GM11168 (cell line): ENCODE data around the gene RANBP3L.
"Not testable (repeated sequence)": the region's sequence is repeated elsewhere in the genome, so short reads cannot be mapped to it uniquely, and the experiment has no call there.

Experiments
- in situ Hi-C: fragments of 300-500 bp; cut with MboI; formaldehyde crosslinking; loops from one replicate; pipeline ENCODE4 v1.12.0; 2022; ENCODE audit warnings: low sequenced_read_pairs; ENCODE audit not compliant: unreplicated experiment

Gene RANBP3L

GRCh38 chr5:36215910-36216309 lies 85.8 kb downstream of the RANBP3L start:
- in situ Hi-C loops: no loop called here

DNA sequence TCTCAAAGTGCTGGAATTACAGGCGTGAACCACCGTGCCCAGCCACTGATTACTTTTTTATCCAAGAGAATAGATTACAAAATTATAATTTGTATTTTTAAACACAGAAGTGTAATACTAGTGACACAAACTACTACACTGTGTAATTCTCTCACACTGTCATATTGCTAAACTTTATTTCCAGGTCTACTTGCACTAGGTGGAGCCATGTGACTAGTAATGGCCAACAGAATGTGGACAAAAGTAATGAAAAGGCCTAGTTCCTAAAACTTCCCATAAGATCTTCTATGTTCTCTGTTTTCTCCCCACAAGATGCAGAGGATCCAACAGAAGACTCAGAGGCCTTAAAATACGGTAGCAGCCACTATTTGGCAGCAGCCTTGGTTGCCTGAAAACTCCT lies 87.3 kb downstream of the RANBP3L start:
- in situ Hi-C loops: no loop called here

DNA sequence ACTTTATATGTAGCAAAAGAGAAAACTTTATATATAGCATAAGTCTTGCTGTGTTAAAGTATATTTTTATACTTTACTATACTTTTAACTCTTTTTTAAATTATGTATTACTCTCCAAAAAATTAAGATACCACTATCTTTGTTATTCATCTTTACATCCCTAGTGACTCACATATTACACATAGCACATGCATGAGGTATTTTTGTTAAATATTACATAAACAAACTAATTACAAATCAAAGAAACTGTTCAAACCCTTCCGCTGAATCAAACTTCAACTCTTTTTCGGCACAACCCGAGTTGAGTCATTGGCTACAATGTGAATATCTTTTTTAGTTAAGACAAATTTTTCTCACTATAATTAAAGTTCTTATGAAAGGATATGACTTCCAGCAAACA lies 92.0 kb downstream of the RANBP3L start:
- in situ Hi-C loops: no loop called here

DNA sequence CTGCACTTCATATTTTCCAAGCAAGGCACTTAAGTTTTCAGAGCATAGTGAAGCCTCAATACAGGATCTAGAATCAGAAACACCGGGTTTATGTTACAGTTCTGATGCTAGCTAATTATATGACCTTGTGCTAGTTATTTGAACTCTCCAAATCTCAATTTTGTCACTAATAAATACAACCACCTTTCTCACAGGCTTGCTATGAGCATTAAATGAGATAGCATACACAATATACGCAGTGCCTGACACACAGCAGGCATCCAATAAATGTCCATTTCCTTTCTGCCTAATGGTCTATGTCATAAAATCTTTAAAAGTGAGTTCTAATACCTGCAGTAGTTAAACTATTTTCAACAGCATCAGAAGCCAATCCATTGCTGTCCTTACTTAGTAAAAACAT lies 92.9 kb downstream of the RANBP3L start:
- in situ Hi-C loops: no loop called here

DNA sequence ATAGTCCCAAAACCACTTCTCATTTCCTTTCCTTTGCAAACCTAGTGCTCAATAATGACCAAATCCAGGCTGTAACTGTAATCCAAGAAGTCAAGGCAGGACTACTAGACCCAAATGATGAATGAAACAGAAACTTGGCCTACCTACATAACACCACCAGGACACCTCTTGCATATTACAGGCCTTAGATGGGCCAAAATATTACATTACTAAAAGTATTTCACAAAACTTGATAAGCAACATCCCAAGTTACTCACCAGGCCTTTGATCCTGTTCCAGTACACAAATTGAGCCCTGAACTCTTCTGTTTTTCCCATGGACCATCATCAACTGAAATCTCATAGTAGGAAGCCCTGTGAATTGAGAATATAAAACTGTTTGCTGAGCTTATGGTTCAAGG lies 94.8 kb downstream of the RANBP3L start:
- in situ Hi-C loops: no loop called here

DNA sequence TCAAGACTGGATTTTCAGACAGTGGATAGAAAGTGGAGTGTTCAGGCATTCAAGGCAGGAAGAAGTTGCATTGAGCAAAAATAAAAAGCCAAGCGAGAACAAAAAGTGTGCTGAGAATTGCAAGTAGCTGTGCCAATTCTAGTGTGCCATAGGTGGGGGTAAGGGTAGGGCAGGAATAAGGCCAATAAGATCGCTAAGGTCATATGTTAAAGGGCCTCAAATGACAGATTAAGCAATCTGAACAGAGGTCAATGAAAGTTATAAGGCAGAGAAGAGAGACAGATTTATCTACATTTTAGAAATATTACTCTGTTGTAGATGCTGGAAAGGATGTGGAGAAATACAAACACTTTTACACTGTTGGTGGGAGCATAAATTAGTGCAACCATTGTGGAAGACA lies 96.4 kb downstream of the RANBP3L start:
- in situ Hi-C loops: no loop called here

GRCh38 chr5:36202521-36202961 lies 99.2 kb downstream of the RANBP3L start:
- in situ Hi-C loops: no loop called here

GRCh38 chr5:36200513-36200912 lies 101.2 kb downstream of the RANBP3L start:
- in situ Hi-C loops: no loop called here

DNA sequence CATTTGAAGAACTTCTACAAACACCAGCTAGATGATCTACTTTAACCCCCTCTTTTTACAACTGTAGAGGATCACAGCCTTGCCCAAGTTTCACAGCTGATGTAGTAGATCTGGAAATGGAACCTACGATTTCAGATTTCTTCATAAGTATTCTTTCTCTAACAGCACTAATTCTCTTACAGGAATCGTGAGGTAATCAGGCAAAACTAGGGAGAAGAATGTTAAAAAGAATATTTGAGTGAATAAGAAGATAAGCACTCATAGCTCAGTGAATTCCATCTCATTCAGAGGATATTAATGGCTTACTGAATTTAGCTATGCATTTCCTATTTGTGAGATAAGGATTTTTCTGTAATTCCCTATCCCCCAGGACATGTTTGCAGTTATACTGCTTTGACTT lies 102.1 kb downstream of the RANBP3L start:
- in situ Hi-C loops: no loop called here

DNA sequence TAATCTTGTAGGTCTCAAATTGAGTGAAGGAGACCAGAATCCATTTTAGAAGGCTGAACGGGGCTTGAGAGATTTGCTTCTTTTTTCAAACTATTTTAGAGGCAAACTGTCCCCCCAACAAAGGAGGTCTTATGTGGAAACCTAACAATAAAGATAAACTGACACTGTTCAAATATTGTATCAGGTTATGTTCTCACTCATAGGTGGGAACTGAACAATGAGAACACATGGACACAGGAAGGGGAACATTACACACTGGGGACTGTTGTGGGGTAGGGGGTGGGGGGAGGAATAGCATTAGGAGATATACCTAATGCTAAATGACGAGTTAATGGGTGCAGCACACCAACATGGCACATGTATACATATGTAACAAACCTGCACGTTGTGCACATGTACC lies 102.9 kb downstream of the RANBP3L start:
- in situ Hi-C loops: not testable (repeated sequence)
